GM21717 (cell line): ENCODE measurements around the gene CSHL1.
"Not testable (repeated sequence)": the region's sequence is repeated elsewhere in the genome, so short reads cannot be mapped to it uniquely, and the experiment has no call there.

Experiments
- ATAC-seq: cut with Tn5 transposase; IDR thresholded peaks from one replicate; pipeline ENCODE4 v1.9.1; 2021; ENCODE audit warnings: mild to moderate bottlenecking, moderate library complexity; ENCODE audit not compliant: unreplicated experiment

The CSHL1 gene

GRCh38 chr17:63920050-63920449, 9.0 kb upstream of the CSHL1 start:
- not testable (repeated sequence) for ATAC-seq

GRCh38 chr17:63919311-63919723, 8.3 kb upstream of the CSHL1 start:
- ATAC-seq, result peak; percentile 62

- not testable (repeated sequence) for ATAC-seq
These were observed 7.8 kb upstream of the CSHL1 start, which contains the start of gene GH1 for GRCh38 chr17:63918789-63919305. TSS of gene GH1 (minus strand) at chr17:63918839. CDS start at chr17:63918776, 63 bp downstream.

GRCh38 chr17:63918305-63918704, 7.2 kb upstream of the CSHL1 start:
- no peak for ATAC-seq

GRCh38 chr17:63917646-63918045, 6.6 kb upstream of the CSHL1 start:
- ATAC-seq, result no peak

- ATAC-seq, result not testable (repeated sequence)
These were observed 6.1 kb upstream of the CSHL1 start for GRCh38 chr17:63917206-63917605.

GRCh38 chr17:63916566-63917185, 5.6 kb upstream of the CSHL1 start:
- no peak for ATAC-seq

- ATAC-seq, result not testable (repeated sequence)
These were observed 4.7 kb upstream of the CSHL1 start for GRCh38 chr17:63915753-63916152.

- no peak for ATAC-seq
These were observed 3.4 kb upstream of the CSHL1 start for GRCh38 chr17:63914471-63914870.

- no peak for ATAC-seq
These were observed 621 bp upstream of the CSHL1 start for GRCh38 chr17:63911657-63912100.

- ATAC-seq, result no peak
These were observed 962 bp downstream of the CSHL1 start for GRCh38 chr17:63910096-63910495.

GRCh38 chr17:63909586-63909985, 1.5 kb downstream of the CSHL1 start:
- not testable (repeated sequence) for ATAC-seq

GRCh38 chr17:63907161-63907778, 3.8 kb downstream of the CSHL1 start:
- ATAC-seq, result not testable (repeated sequence)

GRCh38 chr17:63904796-63905195, 6.3 kb downstream of the CSHL1 start:
- ATAC-seq, result not testable (repeated sequence)

- ATAC-seq, result not testable (repeated sequence)
These were observed 7.3 kb downstream of the CSHL1 start for GRCh38 chr17:63903787-63904201.

- ATAC-seq, result not testable (repeated sequence)
These were observed 9.1 kb downstream of the CSHL1 start for GRCh38 chr17:63901971-63902370.

- ATAC-seq, result not testable (repeated sequence)
These were observed 11.9 kb downstream of the CSHL1 start for GRCh38 chr17:63898899-63899798.

GRCh38 chr17:63896524-63897354, 14.3 kb downstream of the CSHL1 start, which contains the start of gene CSH1:
TSS of gene CSH1 (minus strand) at chr17:63896574. CDS start at chr17:63896511, 63 bp downstream.
- ATAC-seq, result not testable (repeated sequence)

GRCh38 chr17:63894821-63895220, 16.2 kb downstream of the CSHL1 start:
- not testable (repeated sequence) for ATAC-seq

GRCh38 chr17:63894021-63894420, 17.0 kb downstream of the CSHL1 start:
- not testable (repeated sequence) for ATAC-seq
